HG03354 (cell line): ENCODE measurements around the gene TGM4.

Source experiments
- ATAC-seq: cut with Tn5 transposase; IDR thresholded peaks from one replicate; pipeline ENCODE4 v1.9.1; 2021; ENCODE audit warnings: mild to moderate bottlenecking; ENCODE audit not compliant: unreplicated experiment, poor library complexity, severe bottlenecking

The TGM4 gene

GRCh38 chr3:44875596-44875995 lies 1.2 kb downstream of the TGM4 start:
- no peak for ATAC-seq

GRCh38 chr3:44877333-44877732 lies 2.9 kb downstream of the TGM4 start:
- no peak for ATAC-seq

GRCh38 chr3:44880284-44880683 lies 5.9 kb downstream of the TGM4 start:
- ATAC-seq: no peak

- ATAC-seq: no peak
Measured at GRCh38 chr3:44883213-44883955, 9.0 kb downstream of the TGM4 start.

- no peak for ATAC-seq
Measured at GRCh38 chr3:44883999-44884431, 9.6 kb downstream of the TGM4 start.

- no peak for ATAC-seq
Measured at GRCh38 chr3:44885618-44886017, 11.2 kb downstream of the TGM4 start.

- ATAC-seq: no peak
Measured at GRCh38 chr3:44886561-44886960, 12.2 kb downstream of the TGM4 start.

- ATAC-seq: no peak
Measured at GRCh38 chr3:44887101-44887500, 12.7 kb downstream of the TGM4 start.

- no peak for ATAC-seq
Measured at GRCh38 chr3:44890258-44890657, 15.8 kb downstream of the TGM4 start.

- ATAC-seq: no peak
Measured at GRCh38 chr3:44890852-44891251, 16.4 kb downstream of the TGM4 start.

GRCh38 chr3:44892689-44893088 lies 18.3 kb downstream of the TGM4 start:
- ATAC-seq: no peak

- ATAC-seq: no peak
Measured at GRCh38 chr3:44893097-44893496, 18.7 kb downstream of the TGM4 start.

- ATAC-seq: no peak
Measured at GRCh38 chr3:44894485-44894884, 20.1 kb downstream of the TGM4 start.

GRCh38 chr3:44896440-44896839 lies 22.0 kb downstream of the TGM4 start:
- no peak for ATAC-seq

GRCh38 chr3:44899683-44900367 lies 25.4 kb downstream of the TGM4 start:
- no peak for ATAC-seq

- ATAC-seq: no peak
Measured at GRCh38 chr3:44902628-44903027, 28.2 kb downstream of the TGM4 start.

- ATAC-seq: no peak
Measured at GRCh38 chr3:44903314-44903713, 28.9 kb downstream of the TGM4 start.

GRCh38 chr3:44903751-44904150 lies 29.3 kb downstream of the TGM4 start:
- no peak for ATAC-seq

- no peak for ATAC-seq
Measured at GRCh38 chr3:44905446-44906157, 31.2 kb downstream of the TGM4 start.

- no peak for ATAC-seq
Measured at GRCh38 chr3:44906997-44907396, 32.6 kb downstream of the TGM4 start.

GRCh38 chr3:44907612-44908011 lies 33.2 kb downstream of the TGM4 start:
- no peak for ATAC-seq
